Activated T-helper 17 cell treated with anti-CD3 and anti-CD28 coated beads, Interleukin-2, amount 50 U/mL, for 72 hours (primary cell): ENCODE measurements around the gene PSME3IP1. TPM values are rescaled to one million over a fixed set of nuclear protein-coding genes. Genes with fewer than 3 reads are reported as not detected.

Experiments
- ATAC-seq: fragments of 150-1000 bp; cut with Tn5 transposase; replicated peaks from 2 replicates; pipeline ENCODE4 v1.10.0; 2021; ENCODE audit warnings: mild to moderate bottlenecking, moderate library complexity
- H3K27ac Mint-ChIP-seq: one replicate; pipeline ENCODE4 v1.8.0; 2022; ENCODE audit warnings: mixed read lengths
- H3K27me3 Mint-ChIP-seq: one replicate; pipeline ENCODE4 v1.8.0; 2022; ENCODE audit warnings: mixed read lengths
- H3K36me3 Mint-ChIP-seq: one replicate; pipeline ENCODE4 v1.8.0; 2022; ENCODE audit warnings: low read depth, mild to moderate bottlenecking, mixed read lengths
- H3K4me1 Mint-ChIP-seq: one replicate; pipeline ENCODE4 v1.8.0; 2022; ENCODE audit warnings: mixed read lengths
- H3K4me3 Mint-ChIP-seq: one replicate; pipeline ENCODE4 v1.8.0; 2022; ENCODE audit warnings: mild to moderate bottlenecking, mixed read lengths
- H3K9me3 Mint-ChIP-seq: one replicate; pipeline ENCODE4 v1.8.0; 2022; ENCODE audit warnings: mixed read lengths
- total RNA-seq, 2 donors: library from RNA; stranded (reverse); gene quantifications; one replicate each; pipeline ENCODE4 v1.2.3, GENCODE V29; 2022

The PSME3IP1 gene
- total RNA-seq: 100 to 1,000 TPM in 1 of 2 donors, 10 to 100 TPM in 1; 79.0 to 103 TPM

- Mint-ChIP-seq H3K27me3 (no peaks in the 10 kb centered on the region), H3K36me3 (peaks cover 27% of the 10 kb centered on the region), H3K9me3 (no peaks in the 10 kb centered on the region), H3K4me1 (peaks cover 21% of the 10 kb centered on the region), H3K4me3 (peak within 1 kb of the TSS; percentile 97), H3K27ac (peak within 1 kb of the TSS; percentile 95)
- ATAC-seq: peak; percentile 95
These were observed at the start of gene PSME3IP1, which contains the start of gene RSPRY1 for GRCh38 chr16:57185945-57186871. Gene PSME3IP1, minus strand, starts transcription at chr16:57186039. Its CDS starts 12,185 bp downstream, at chr16:57173854. Gene RSPRY1, plus strand, starts transcription at chr16:57186329. Its CDS starts 18,330 bp downstream, at chr16:57204659.

- Mint-ChIP-seq H3K36me3 (peaks cover 95% of the 10 kb centered on the region), H3K27ac (peak overlapping the region; percentile 70), H3K4me3 (no peak overlapping the region), H3K4me1 (peaks cover 10% of the 10 kb centered on the region), H3K27me3 (no peaks in the 10 kb centered on the region), H3K9me3 (no peaks in the 10 kb centered on the region)
- ATAC-seq: peak; percentile 94
These were observed 49.5 kb upstream of the PSME3IP1 start for GRCh38 chr16:57235128-57236021.

GRCh38 chr16:57234707-57235092 lies 48.9 kb upstream of the PSME3IP1 start:
- Mint-ChIP-seq H3K27me3 (no peaks in the 10 kb centered on the region), H3K27ac (no peak overlapping the region), H3K4me1 (peaks cover 10% of the 10 kb centered on the region)

GRCh38 chr16:57233944-57234706 lies 48.3 kb upstream of the PSME3IP1 start:
- peaks cover 10% of the 10 kb centered on the region for H3K4me1 Mint-ChIP-seq
- no peak for ATAC-seq
- H3K27ac Mint-ChIP-seq: peak overlapping the region; percentile 4
- H3K9me3 Mint-ChIP-seq: no peaks in the 10 kb centered on the region
- no peak overlapping the region for H3K4me3 Mint-ChIP-seq
- H3K36me3 Mint-ChIP-seq: peaks cover 95% of the 10 kb centered on the region
- H3K27me3 Mint-ChIP-seq: no peaks in the 10 kb centered on the region

More at GRCh38 chr16:57234707-57235092, 48.9 kb upstream of the PSME3IP1 start:
- H3K36me3 Mint-ChIP-seq: peaks cover 95% of the 10 kb centered on the region
- H3K9me3 Mint-ChIP-seq: no peaks in the 10 kb centered on the region
- no peak for ATAC-seq
- H3K4me3 Mint-ChIP-seq: no peak overlapping the region

GRCh38 chr16:57231821-57232350 lies 46.0 kb upstream of the PSME3IP1 start:
- no peaks in the 10 kb centered on the region for H3K27me3 Mint-ChIP-seq
- H3K36me3 Mint-ChIP-seq: peaks cover 96% of the 10 kb centered on the region
- no peak overlapping the region for H3K27ac Mint-ChIP-seq
- H3K4me3 Mint-ChIP-seq: no peak overlapping the region
- no peaks in the 10 kb centered on the region for H3K9me3 Mint-ChIP-seq
- H3K4me1 Mint-ChIP-seq: peaks cover 10% of the 10 kb centered on the region
- no peak for ATAC-seq

GRCh38 chr16:57229079-57229478 lies 43.2 kb upstream of the PSME3IP1 start:
- Mint-ChIP-seq H3K4me3 (no peak overlapping the region), H3K36me3 (peaks cover 99% of the 10 kb centered on the region), H3K9me3 (no peaks in the 10 kb centered on the region), H3K4me1 (peaks cover 5% of the 10 kb centered on the region), H3K27ac (no peak overlapping the region), H3K27me3 (no peaks in the 10 kb centered on the region)
- no peak for ATAC-seq

GRCh38 chr16:57226701-57227621 lies 41.1 kb upstream of the PSME3IP1 start:
- H3K27me3 Mint-ChIP-seq: no peaks in the 10 kb centered on the region
- H3K9me3 Mint-ChIP-seq: no peaks in the 10 kb centered on the region
- no peaks in the 10 kb centered on the region for H3K4me1 Mint-ChIP-seq
- no peak overlapping the region for H3K27ac Mint-ChIP-seq
- no peak for ATAC-seq
- H3K4me3 Mint-ChIP-seq: no peak overlapping the region
- peaks cover 99% of the 10 kb centered on the region for H3K36me3 Mint-ChIP-seq

GRCh38 chr16:57225978-57226377 lies 40.1 kb upstream of the PSME3IP1 start:
- H3K4me1 Mint-ChIP-seq: no peaks in the 10 kb centered on the region
- H3K4me3 Mint-ChIP-seq: no peak overlapping the region
- H3K27me3 Mint-ChIP-seq: no peaks in the 10 kb centered on the region
- no peak overlapping the region for H3K27ac Mint-ChIP-seq
- no peak for ATAC-seq
- H3K9me3 Mint-ChIP-seq: no peaks in the 10 kb centered on the region
- H3K36me3 Mint-ChIP-seq: peaks cover 99% of the 10 kb centered on the region

- H3K4me3 Mint-ChIP-seq: no peak overlapping the region
These were observed 39.0 kb upstream of the PSME3IP1 start for GRCh38 chr16:57224651-57225335.

GRCh38 chr16:57223057-57223456 lies 37.2 kb upstream of the PSME3IP1 start:
- Mint-ChIP-seq H3K9me3 (peaks cover 3% of the 10 kb centered on the region), H3K27ac (no peak overlapping the region), H3K27me3 (no peaks in the 10 kb centered on the region), H3K4me1 (peaks cover 4% of the 10 kb centered on the region), H3K36me3 (peaks cover 100% of the 10 kb centered on the region), H3K4me3 (no peak overlapping the region)
- no peak for ATAC-seq

More at GRCh38 chr16:57224651-57225335, 39.0 kb upstream of the PSME3IP1 start:
- Mint-ChIP-seq H3K4me1 (no peaks in the 10 kb centered on the region), H3K36me3 (peaks cover 99% of the 10 kb centered on the region), H3K27me3 (no peaks in the 10 kb centered on the region), H3K27ac (no peak overlapping the region), H3K9me3 (no peaks in the 10 kb centered on the region)
- ATAC-seq: no peak

- peaks cover 15% of the 10 kb centered on the region for H3K9me3 Mint-ChIP-seq
- H3K4me3 Mint-ChIP-seq: no peak overlapping the region
- H3K4me1 Mint-ChIP-seq: peaks cover 4% of the 10 kb centered on the region
- H3K36me3 Mint-ChIP-seq: peaks cover 100% of the 10 kb centered on the region
- no peak for ATAC-seq
- no peak overlapping the region for H3K27ac Mint-ChIP-seq
- H3K27me3 Mint-ChIP-seq: no peaks in the 10 kb centered on the region
These were observed 31.1 kb upstream of the PSME3IP1 start for GRCh38 chr16:57216968-57217367.

- H3K27ac Mint-ChIP-seq: no peak overlapping the region
- peaks cover 99% of the 10 kb centered on the region for H3K36me3 Mint-ChIP-seq
- no peak overlapping the region for H3K4me3 Mint-ChIP-seq
These were observed 27.6 kb upstream of the PSME3IP1 start for GRCh38 chr16:57213462-57213861.

More at GRCh38 chr16:57213462-57213861, 27.6 kb upstream of the PSME3IP1 start:
- H3K27me3 Mint-ChIP-seq: no peaks in the 10 kb centered on the region
- no peaks in the 10 kb centered on the region for H3K4me1 Mint-ChIP-seq
- H3K9me3 Mint-ChIP-seq: peaks cover 12% of the 10 kb centered on the region
- no peak for ATAC-seq
